Measurements from ENCODE around the gene ABTB2. TPM values are rescaled to one million over a fixed set of nuclear protein-coding genes. Genes with fewer than 3 reads are reported as not detected.

ABTB2 gene
- total and polyA plus RNA-seq, 10 of the 15 experiments (the other 5 are each of a cell fraction or from before 2014, with no cell fraction given) = 0.13 to 2.1 (median 0.72) TPM

DNA sequence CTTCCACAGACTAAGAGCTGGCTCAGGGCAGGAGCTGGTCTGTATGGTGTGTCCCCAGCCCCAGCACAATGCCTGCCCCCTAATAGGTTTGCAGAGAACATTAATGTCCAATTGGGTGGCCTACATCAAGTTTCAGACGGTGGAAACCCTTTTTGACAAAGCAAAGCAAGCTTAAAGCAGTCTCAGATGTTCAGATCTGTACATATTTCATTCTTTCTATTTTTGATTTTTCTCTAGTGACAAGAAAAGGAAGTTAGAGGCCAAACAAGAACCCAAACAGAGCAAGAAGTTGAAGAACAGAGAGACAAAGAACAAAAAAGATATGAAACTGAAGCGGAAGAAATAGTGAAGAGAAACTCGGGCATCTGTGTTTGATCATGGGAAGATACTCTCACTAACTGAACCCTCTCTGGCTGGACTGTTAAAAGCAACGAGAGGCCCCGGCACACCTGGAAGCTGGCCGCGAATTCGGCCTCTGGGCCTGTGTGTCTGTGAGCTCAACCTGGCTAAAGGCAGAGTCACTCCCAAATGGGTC is 211.9 kb downstream of the ABTB2 start:
- intact Hi-C loops (cut with micrococcal nuclease; ENCODE audit: unreplicated experiment) = loop anchor here (5.0 kb wide), 1 partner anchor 144 kb away; no protein-coding TSS in a partner anchor
- Histone ChIP-seq H3K27me3 (replicated peaks in 1 of 2; ENCODE audit: control insufficient read depth in 2 of 2, insufficient read depth in 2 of 2, low read length in 1 of 2) (no peaks in the 10 kb centered on the region), H3K4me3 (peak overlapping the region; percentile 3; the same call in 1 of the 2 replicates), H3K36me3 (ENCODE audit: control insufficient read depth in 2 of 2, insufficient read depth in 2 of 2, low read length in 1 of 2) (peaks cover 35 to 68% of the 10 kb centered on the region in 2 experiments), H4K20me1 (ENCODE audit: control insufficient read depth, insufficient read depth) (no peaks in the 10 kb centered on the region), H3K9ac (ENCODE audit: control insufficient read depth, insufficient read depth, low read length) (peak overlapping the region; percentile 57), H3K27ac (ENCODE audit: control insufficient read depth, insufficient read depth) (peak overlapping the region; percentile 82), H3K4me1 (ENCODE audit: control insufficient read depth, insufficient read depth, low read length) (peaks cover 33% of the 10 kb centered on the region), H3K9me3 (replicated peaks; ENCODE audit: control insufficient read depth, insufficient read depth, low read length) (no peaks in the 10 kb centered on the region), H2AFZ (ENCODE audit: control insufficient read depth, low read depth, low read length) (no peak overlapping the region), H3K79me2 (ENCODE audit: control insufficient read depth, insufficient read depth, low read length) (no peaks in the 10 kb centered on the region; the same call in 1 of the 2 replicates), H3K4me2 (ENCODE audit: control insufficient read depth, insufficient read depth) (peak overlapping the region; percentile 87)
- peak; percentile 50 for DNase-seq (ENCODE audit: low read depth, low spot score)
- SMC1A ChIA-PET (ENCODE audit: uncharacterized antibody, unreplicated experiment) = interaction anchor here (1.0 to 2.3 kb wide), 10 partner anchors 9 to 206 kb away, joined by 3 to 14 read pairs (median 4); partner anchors contain the start of gene NAT10
- 5% methylated on average over 8 of the region's 8 CpGs for WGBS (ENCODE audit: insufficient coverage, insufficient replicate concordance, low lambda C conversion rate, missing lambda C conversion rate)
- RAD21 ChIA-PET (ENCODE audit: unreplicated experiment) = interaction anchor here (0.7 to 2.9 kb wide), 9 partner anchors 8 to 212 kb away, joined by 3 to 15 read pairs (median 6); partner anchors contain the start of gene ABTB2
- in situ Hi-C loops (cut with MboI) = no loop called here
- BruUV-seq (replicated peaks) = no TSS peak
- peak; percentile 72 for ATAC-seq
- FAIRE-seq = peak; percentile 90
- POLR2A ChIA-PET = interaction anchor here (1.0 to 2.3 kb wide), 3 partner anchors 8 to 39 kb away, joined by 5 to 16 read pairs (median 8); no protein-coding TSS in a partner anchor
- CTCF ChIA-PET = interaction anchor here (1.2 kb wide), 1 partner anchor 149 kb away, joined by 3 read pairs; no protein-coding TSS in a partner anchor
- TF ChIP-seq FOXM1 (IDR thresholded peaks at IDR 0.05; ENCODE audit: low read depth, low read length) = peak; percentile 38; the same call in 1 of the 2 replicates
- TF ChIP-seq, protein P1, sequence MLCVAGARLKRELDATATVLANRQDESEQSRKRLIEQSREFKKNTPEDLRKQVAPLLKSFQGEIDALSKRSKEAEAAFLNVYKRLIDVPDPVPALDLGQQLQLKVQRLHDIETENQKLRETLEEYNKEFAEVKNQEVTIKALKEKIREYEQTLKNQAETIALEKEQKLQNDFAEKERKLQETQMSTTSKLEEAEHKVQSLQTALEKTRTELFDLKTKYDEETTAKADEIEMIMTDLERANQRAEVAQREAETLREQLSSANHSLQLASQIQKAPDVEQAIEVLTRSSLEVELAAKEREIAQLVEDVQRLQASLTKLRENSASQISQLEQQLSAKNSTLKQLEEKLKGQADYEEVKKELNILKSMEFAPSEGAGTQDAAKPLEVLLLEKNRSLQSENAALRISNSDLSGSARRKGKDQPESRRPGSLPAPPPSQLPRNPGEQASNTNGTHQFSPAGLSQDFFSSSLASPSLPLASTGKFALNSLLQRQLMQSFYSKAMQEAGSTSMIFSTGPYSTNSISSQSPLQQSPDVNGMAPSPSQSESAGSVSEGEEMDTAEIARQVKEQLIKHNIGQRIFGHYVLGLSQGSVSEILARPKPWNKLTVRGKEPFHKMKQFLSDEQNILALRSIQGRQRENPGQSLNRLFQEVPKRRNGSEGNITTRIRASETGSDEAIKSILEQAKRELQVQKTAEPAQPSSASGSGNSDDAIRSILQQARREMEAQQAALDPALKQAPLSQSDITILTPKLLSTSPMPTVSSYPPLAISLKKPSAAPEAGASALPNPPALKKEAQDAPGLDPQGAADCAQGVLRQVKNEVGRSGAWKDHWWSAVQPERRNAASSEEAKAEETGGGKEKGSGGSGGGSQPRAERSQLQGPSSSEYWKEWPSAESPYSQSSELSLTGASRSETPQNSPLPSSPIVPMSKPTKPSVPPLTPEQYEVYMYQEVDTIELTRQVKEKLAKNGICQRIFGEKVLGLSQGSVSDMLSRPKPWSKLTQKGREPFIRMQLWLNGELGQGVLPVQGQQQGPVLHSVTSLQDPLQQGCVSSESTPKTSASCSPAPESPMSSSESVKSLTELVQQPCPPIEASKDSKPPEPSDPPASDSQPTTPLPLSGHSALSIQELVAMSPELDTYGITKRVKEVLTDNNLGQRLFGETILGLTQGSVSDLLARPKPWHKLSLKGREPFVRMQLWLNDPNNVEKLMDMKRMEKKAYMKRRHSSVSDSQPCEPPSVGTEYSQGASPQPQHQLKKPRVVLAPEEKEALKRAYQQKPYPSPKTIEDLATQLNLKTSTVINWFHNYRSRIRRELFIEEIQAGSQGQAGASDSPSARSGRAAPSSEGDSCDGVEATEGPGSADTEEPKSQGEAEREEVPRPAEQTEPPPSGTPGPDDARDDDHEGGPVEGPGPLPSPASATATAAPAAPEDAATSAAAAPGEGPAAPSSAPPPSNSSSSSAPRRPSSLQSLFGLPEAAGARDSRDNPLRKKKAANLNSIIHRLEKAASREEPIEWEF (IDR thresholded peaks at IDR 0.05; ENCODE audit: insufficient replicate concordance, low read depth, low read length) = no peak
- peak; percentile 46 for TF ChIP-seq SKIL (IDR thresholded peaks at IDR 0.05; ENCODE audit: low read depth, poor library complexity, severe bottlenecking)
- TF ChIP-seq MEF2A (IDR thresholded peaks at IDR 0.05; ENCODE audit: insufficient read depth, low read depth, low read length) = peak; percentile 60; the same call in 1 of the 2 replicates
- no peak for TF ChIP-seq HCFC1 (IDR thresholded peaks at IDR 0.05; ENCODE audit: low read length)
- peak in 1 of 2 experiments; percentile 27; a peak in 1 of 4 replicates for TF ChIP-seq EP300 (IDR thresholded peaks at IDR 0.05; ENCODE audit: borderline replicate concordance in 1 of 2, control insufficient read depth in 1 of 2, low read depth in 2 of 2, low read length in 2 of 2)
- 0 out of 2 replicates have a peak, but pooled peaks have one; percentile 20 for TF ChIP-seq MXI1 (IDR thresholded peaks at IDR 0.05; ENCODE audit: low read depth, low read length)
- TF ChIP-seq, protein P2, sequence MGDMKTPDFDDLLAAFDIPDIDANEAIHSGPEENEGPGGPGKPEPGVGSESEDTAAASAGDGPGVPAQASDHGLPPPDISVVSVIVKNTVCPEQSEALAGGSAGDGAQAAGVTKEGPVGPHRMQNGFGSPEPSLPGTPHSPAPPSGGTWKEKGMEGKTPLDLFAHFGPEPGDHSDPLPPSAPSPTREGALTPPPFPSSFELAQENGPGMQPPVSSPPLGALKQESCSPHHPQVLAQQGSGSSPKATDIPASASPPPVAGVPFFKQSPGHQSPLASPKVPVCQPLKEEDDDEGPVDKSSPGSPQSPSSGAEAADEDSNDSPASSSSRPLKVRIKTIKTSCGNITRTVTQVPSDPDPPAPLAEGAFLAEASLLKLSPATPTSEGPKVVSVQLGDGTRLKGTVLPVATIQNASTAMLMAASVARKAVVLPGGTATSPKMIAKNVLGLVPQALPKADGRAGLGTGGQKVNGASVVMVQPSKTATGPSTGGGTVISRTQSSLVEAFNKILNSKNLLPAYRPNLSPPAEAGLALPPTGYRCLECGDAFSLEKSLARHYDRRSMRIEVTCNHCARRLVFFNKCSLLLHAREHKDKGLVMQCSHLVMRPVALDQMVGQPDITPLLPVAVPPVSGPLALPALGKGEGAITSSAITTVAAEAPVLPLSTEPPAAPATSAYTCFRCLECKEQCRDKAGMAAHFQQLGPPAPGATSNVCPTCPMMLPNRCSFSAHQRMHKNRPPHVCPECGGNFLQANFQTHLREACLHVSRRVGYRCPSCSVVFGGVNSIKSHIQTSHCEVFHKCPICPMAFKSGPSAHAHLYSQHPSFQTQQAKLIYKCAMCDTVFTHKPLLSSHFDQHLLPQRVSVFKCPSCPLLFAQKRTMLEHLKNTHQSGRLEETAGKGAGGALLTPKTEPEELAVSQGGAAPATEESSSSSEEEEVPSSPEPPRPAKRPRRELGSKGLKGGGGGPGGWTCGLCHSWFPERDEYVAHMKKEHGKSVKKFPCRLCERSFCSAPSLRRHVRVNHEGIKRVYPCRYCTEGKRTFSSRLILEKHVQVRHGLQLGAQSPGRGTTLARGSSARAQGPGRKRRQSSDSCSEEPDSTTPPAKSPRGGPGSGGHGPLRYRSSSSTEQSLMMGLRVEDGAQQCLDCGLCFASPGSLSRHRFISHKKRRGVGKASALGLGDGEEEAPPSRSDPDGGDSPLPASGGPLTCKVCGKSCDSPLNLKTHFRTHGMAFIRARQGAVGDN (IDR thresholded peaks at IDR 0.05) = peak; percentile 59; the same call in 1 of the 2 replicates
- 0 out of 2 replicates have a peak, but pooled peaks have one; percentile 62 for TF ChIP-seq TCF12 (IDR thresholded peaks at IDR 0.05; ENCODE audit: low read depth, low read length)
- TF ChIP-seq ATF7 (IDR thresholded peaks at IDR 0.05; ENCODE audit: low read depth) = 0 out of 2 replicates have a peak, but pooled peaks have one; percentile 25
